H9 (cell line): Measurements from ENCODE around the gene CLNS1A. TPM values are rescaled to one million over a fixed set of nuclear protein-coding genes. Genes with fewer than 3 reads are reported as not detected.

Source experiments
- DNase-seq: peaks from one replicate; pipeline ENCODE4 v3.0.0-alpha.2; 2017
- H2AFZ ChIP-seq: one replicate; pipeline ENCODE4 v1.6.1; 2013; ENCODE audit warnings: mild to moderate bottlenecking, low read length, control low read depth, moderate library complexity
- H2AK5ac ChIP-seq: 2 replicates; pipeline ENCODE4 v1.6.1; 2013; ENCODE audit warnings: low read length, control low read depth, mixed read lengths; ENCODE audit not compliant: insufficient read length
- H2BK120ac ChIP-seq: one replicate; pipeline ENCODE4 v1.6.1; 2013; ENCODE audit warnings: low read depth, mild to moderate bottlenecking, low read length, control low read depth, inconsistent platforms; ENCODE audit not compliant: poor library complexity, severe bottlenecking
- H2BK12ac ChIP-seq: 2 replicates; pipeline ENCODE4 v1.6.1; 2013; ENCODE audit warnings: low read length, control low read depth, mixed read lengths, low read depth; ENCODE audit not compliant: insufficient read length
- H2BK15ac ChIP-seq: 2 replicates; pipeline ENCODE4 v1.6.1; 2013; ENCODE audit warnings: low read depth, low read length, control low read depth
- H2BK20ac ChIP-seq: one replicate; pipeline ENCODE4 v1.6.1; 2013; ENCODE audit warnings: low read depth, mild to moderate bottlenecking, low read length, control low read depth, inconsistent platforms; ENCODE audit not compliant: poor library complexity, severe bottlenecking
- H2BK5ac ChIP-seq: 2 replicates; pipeline ENCODE4 v1.6.1; 2013; ENCODE audit warnings: low read length, control low read depth, mixed read lengths; ENCODE audit not compliant: insufficient read length
- H3K14ac ChIP-seq: 2 replicates; pipeline ENCODE4 v1.6.1; 2013; ENCODE audit warnings: low read length, control low read depth; ENCODE audit not compliant: insufficient read depth
- H3K18ac ChIP-seq: 2 replicates; pipeline ENCODE4 v1.6.1; 2013; ENCODE audit warnings: low read depth, mild to moderate bottlenecking, mixed read lengths, low read length, control low read depth; ENCODE audit not compliant: insufficient read length
- H3K23ac ChIP-seq: 2 replicates; pipeline ENCODE4 v1.6.1; 2013; ENCODE audit warnings: low read length, control low read depth, mixed read lengths, low read depth; ENCODE audit not compliant: insufficient read length
- H3K23me2 ChIP-seq: 2 replicates; pipeline ENCODE4 v1.6.1; 2013; ENCODE audit warnings: low read depth, mild to moderate bottlenecking, mixed read lengths, low read length, control low read depth; ENCODE audit not compliant: insufficient read length, poor library complexity, severe bottlenecking
- H3K27ac ChIP-seq: 2 replicates; pipeline ENCODE4 v1.5.1; 2013; ENCODE audit warnings: low read length, control low read depth, mixed read lengths, low read depth; ENCODE audit not compliant: insufficient read length
- H3K27me3 ChIP-seq: 2 replicates; pipeline ENCODE4 v1.6.1; 2013; ENCODE audit warnings: low read length, control low read depth, inconsistent platforms; ENCODE audit not compliant: insufficient read depth
- H3K4ac ChIP-seq: 2 replicates; pipeline ENCODE4 v1.6.1; 2013; ENCODE audit warnings: low read depth, mild to moderate bottlenecking, control low read depth, inconsistent platforms, low read length, moderate library complexity
- H3K4me1 ChIP-seq: 2 replicates; pipeline ENCODE4 v1.6.1; 2013; ENCODE audit warnings: low read length, control low read depth, inconsistent platforms; ENCODE audit not compliant: insufficient read depth
- H3K4me2 ChIP-seq: 2 replicates; pipeline ENCODE4 v1.6.1; 2013; ENCODE audit warnings: low read length, control low read depth, mixed read lengths; ENCODE audit not compliant: insufficient read length, insufficient read depth
- H3K56ac ChIP-seq: 2 replicates; pipeline ENCODE4 v1.6.1; 2013; ENCODE audit warnings: low read depth, mild to moderate bottlenecking, mixed read lengths, low read length, control low read depth; ENCODE audit not compliant: insufficient read length
- H3K79me1 ChIP-seq: 2 replicates; pipeline ENCODE4 v1.6.1; 2013; ENCODE audit warnings: low read depth, mild to moderate bottlenecking, moderate library complexity, low read length, control low read depth, inconsistent platforms; ENCODE audit not compliant: insufficient read depth, poor library complexity, severe bottlenecking
- H3K79me2 ChIP-seq: 2 replicates; pipeline ENCODE4 v1.6.1; 2013; ENCODE audit warnings: low read length, control low read depth, inconsistent platforms; ENCODE audit not compliant: insufficient read depth
- H3K9ac ChIP-seq: 2 replicates; pipeline ENCODE4 v1.6.1; 2013; ENCODE audit warnings: low read length, control low read depth, mixed read lengths; ENCODE audit not compliant: insufficient read length; ENCODE audit errors: extremely low read depth
- H3K9me3 ChIP-seq: one replicate; pipeline ENCODE4 v1.6.1; 2013; ENCODE audit warnings: low read depth, low read length, inconsistent platforms; ENCODE audit not compliant: control insufficient read depth
- H3T11ph ChIP-seq: one replicate; pipeline ENCODE4 v1.6.1; 2013; ENCODE audit warnings: mild to moderate bottlenecking, low read length, control low read depth, inconsistent platforms
- H4K20me1 ChIP-seq: one replicate; pipeline ENCODE4 v1.6.1; 2013; ENCODE audit not compliant: control insufficient read depth, insufficient read length, insufficient read depth
- H4K5ac ChIP-seq: 2 replicates; pipeline ENCODE4 v1.6.1; 2013; ENCODE audit warnings: low read depth, mild to moderate bottlenecking, mixed read lengths, low read length, control low read depth; ENCODE audit not compliant: insufficient read length
- H4K8ac ChIP-seq: replicated peaks from 2 replicates; pipeline ENCODE4 v1.6.1; 2013; ENCODE audit warnings: low read length, control low read depth, mixed read lengths, low read depth; ENCODE audit not compliant: insufficient read length
- H4K91ac ChIP-seq: 2 replicates; pipeline ENCODE4 v1.6.1; 2013; ENCODE audit warnings: low read depth, mild to moderate bottlenecking, moderate library complexity, mixed read lengths, low read length, control low read depth; ENCODE audit not compliant: insufficient read length
- H3K27ac Mint-ChIP-seq, 3 experiments: 2 replicates in 2 of 3; 3 replicates in 1 of 3; pipeline ENCODE4 v1.8.0; 2020 to 2021; ENCODE audit warnings: mixed read lengths in 3 of 3, mild to moderate bottlenecking in 1 of 3, moderate library complexity in 1 of 3
- H3K27me3 Mint-ChIP-seq: 2 replicates; pipeline ENCODE4 v1.8.0; 2021; ENCODE audit warnings: low read depth, mild to moderate bottlenecking, moderate library complexity, mixed read lengths
- H3K36me3 Mint-ChIP-seq, 3 experiments: 2 replicates in 2 of 3; 3 replicates in 1 of 3; pipeline ENCODE4 v1.8.0; 2020 to 2021; ENCODE audit warnings: low read depth in 3 of 3, mixed read lengths in 3 of 3; ENCODE audit not compliant: insufficient read depth in 1 of 3
- H3K4me1 Mint-ChIP-seq, 2 experiments: 2 replicates each; pipeline ENCODE4 v1.8.0; 2020; ENCODE audit warnings: mixed read lengths in 2 of 2
- H3K4me3 Mint-ChIP-seq, 2 experiments: 2 replicates in 1 of 2; 3 replicates in 1 of 2; pipeline ENCODE4 v1.8.0; 2020 to 2021; ENCODE audit warnings: mild to moderate bottlenecking in 2 of 2, mixed read lengths in 2 of 2, moderate library complexity in 1 of 2
- H3K9me3 Mint-ChIP-seq, 2 experiments: 2 replicates in 1 of 2; 3 replicates in 1 of 2; pipeline ENCODE4 v1.8.0; 2020; ENCODE audit warnings: mild to moderate bottlenecking in 2 of 2, mixed read lengths in 2 of 2, moderate library complexity in 1 of 2
- CTCF ChIP-seq: fragments of 200-600 bp; sonication (generic); conservative IDR thresholded peaks from 3 replicates; pipeline ENCODE4 v1.8.0; 2021; ENCODE audit warnings: antibody characterized with exemption, mild to moderate bottlenecking
- WGBS: extraction: QIAGEN DNeasy Blood & Tissue Kit; methylation state at CpG from one replicate; pipeline ENCODE4 v1.1.7; 2013; ENCODE audit warnings: missing lambda C conversion rate, low lambda C conversion rate, mixed read lengths; ENCODE audit not compliant: insufficient read length; ENCODE audit errors: extremely low coverage; 5-methylcytosine and 5-hydroxymethylcytosine counted together
- total RNA-seq: library from RNA; stranded (reverse); gene quantifications from 2 replicates; pipeline ENCODE4 v1.2.1, GENCODE V29; 2021

CLNS1A gene
- total RNA-seq, 1 experiment from 2014 or later = 165 TPM

GRCh38 chr11:77665240-77665965, 27.8 kb upstream of the CLNS1A start:
- no peak overlapping the region for H2AK5ac ChIP-seq
- H3K27me3 Mint-ChIP-seq = no peaks in the 10 kb centered on the region
- H3K79me2 ChIP-seq = no peaks in the 10 kb centered on the region
- H3K4me3 Mint-ChIP-seq = no peak overlapping the region
- H3K4me2 ChIP-seq = no peak overlapping the region
- no peak overlapping the region for H2BK120ac ChIP-seq
- no peaks in the 10 kb centered on the region for H3K79me1 ChIP-seq
- no peak overlapping the region for H4K5ac ChIP-seq
- H3K18ac ChIP-seq = no peak overlapping the region
- no peak for TF ChIP-seq CTCF
- H2BK5ac ChIP-seq = no peak overlapping the region
- no peak overlapping the region for H3K14ac ChIP-seq
- H2BK15ac ChIP-seq = no peak overlapping the region
- H3K4me1 ChIP-seq = no peaks in the 10 kb centered on the region
- H3K4ac ChIP-seq = no peak overlapping the region
- no peaks in the 10 kb centered on the region for H3K23me2 ChIP-seq
- H2BK20ac ChIP-seq = no peak overlapping the region
- no peaks in the 10 kb centered on the region for H4K20me1 ChIP-seq
- no peak overlapping the region for H3K27ac ChIP-seq
- no peaks in the 10 kb centered on the region for H3K4me1 Mint-ChIP-seq
- H3K27me3 ChIP-seq = no peaks in the 10 kb centered on the region
- no peak overlapping the region for H2BK12ac ChIP-seq
- no peak overlapping the region; a peak in 1 of 7 replicates for H3K27ac Mint-ChIP-seq
- WGBS = no CpG with 5 or more reads among the region's 7 CpGs
- H3K9me3 Mint-ChIP-seq = no peaks in the 10 kb centered on the region
- no peak overlapping the region for H4K91ac ChIP-seq
- H2AFZ ChIP-seq = no peak overlapping the region
- no peaks in the 10 kb centered on the region for H3K9me3 ChIP-seq
- H3K23ac ChIP-seq = no peak overlapping the region
- no peak for DNase-seq
- H3K9ac ChIP-seq = no peak overlapping the region
- no peak overlapping the region for H3T11ph ChIP-seq
- no peak overlapping the region for H3K56ac ChIP-seq
- no peak overlapping the region for H4K8ac ChIP-seq
- H3K36me3 Mint-ChIP-seq = peaks cover 17 to 38% (median 32%) of the 10 kb centered on the region in 3 experiments; a peak in 6 of 7 replicates
